Dedifferentiated amniotic fluid mesenchymal stem cell (primary cell): ENCODE results near the gene TCF4.

ENCODE experiments used
- DNase-seq: peaks from one replicate; pipeline ENCODE4 v3.0.0-alpha.2; 2016; ENCODE audit errors: extremely low spot score

The TCF4 gene

DNA sequence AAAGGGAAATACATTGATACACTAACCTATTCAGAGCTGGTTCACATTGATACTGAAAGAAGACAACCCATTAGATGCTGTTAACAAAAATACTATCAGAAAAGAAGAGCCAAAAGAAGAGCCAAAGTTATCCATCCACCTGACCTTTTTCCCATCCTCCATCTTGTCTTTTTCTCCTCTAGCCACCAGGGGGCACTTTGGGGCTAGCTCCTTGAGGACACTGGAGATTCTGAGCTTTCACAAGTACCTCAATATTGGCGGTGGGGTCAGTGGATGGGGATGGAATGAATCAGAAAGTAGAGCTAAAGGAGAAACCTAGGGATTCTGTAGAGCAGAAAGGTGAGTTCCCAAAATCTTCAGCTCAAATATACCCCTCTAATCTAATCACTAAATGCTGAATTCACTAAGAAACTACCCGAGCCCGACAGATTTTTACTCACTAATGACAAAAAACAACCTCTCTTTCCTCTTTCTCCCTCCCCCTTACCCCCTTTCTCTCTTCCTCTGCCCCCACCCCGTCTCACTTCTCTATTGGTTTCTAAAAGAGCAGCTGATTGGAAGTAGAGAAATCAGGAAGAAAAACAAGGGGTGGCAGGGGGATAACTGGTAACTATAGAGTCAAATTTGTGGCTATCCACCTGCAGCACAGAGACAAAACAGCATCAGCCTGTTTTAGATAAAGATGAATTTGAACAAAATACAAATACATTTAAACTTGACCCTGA is 203.3 kb downstream of the TCF4 start:
- DNase-seq, result no peak

- DNase-seq, result no peak
These were observed 203.9 kb downstream of the TCF4 start for GRCh38 chr18:55384115-55384514.

DNA sequence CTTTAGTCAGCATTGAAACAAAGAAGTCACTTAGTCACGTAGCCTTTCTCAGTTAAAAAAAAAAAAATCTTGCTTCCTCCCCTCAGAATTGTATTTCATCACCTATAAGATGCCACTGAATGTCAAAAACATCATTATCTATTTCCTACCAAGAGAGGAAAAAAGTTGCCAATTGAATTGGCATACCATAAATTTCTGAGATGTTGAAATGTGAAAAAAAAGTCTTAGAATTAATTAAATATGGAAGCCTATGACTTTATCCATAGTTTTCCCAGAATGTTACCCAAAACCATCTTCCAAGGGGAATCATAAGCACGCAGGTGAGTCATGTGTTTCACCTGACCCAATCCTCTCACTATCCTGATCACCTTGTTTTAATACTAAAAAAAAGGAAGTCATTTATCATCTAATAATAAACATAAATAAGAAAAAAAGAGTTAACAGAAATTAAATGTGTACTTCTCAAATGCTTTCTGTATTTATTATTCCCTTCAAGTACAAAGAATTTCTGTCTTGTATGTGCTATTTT is 205.7 kb downstream of the TCF4 start:
- no peak for DNase-seq

- no peak for DNase-seq
These were observed 206.7 kb downstream of the TCF4 start for GRCh38 chr18:55381277-55381676.

GRCh38 chr18:55380589-55380988 is 207.4 kb downstream of the TCF4 start:
- no peak for DNase-seq

DNA sequence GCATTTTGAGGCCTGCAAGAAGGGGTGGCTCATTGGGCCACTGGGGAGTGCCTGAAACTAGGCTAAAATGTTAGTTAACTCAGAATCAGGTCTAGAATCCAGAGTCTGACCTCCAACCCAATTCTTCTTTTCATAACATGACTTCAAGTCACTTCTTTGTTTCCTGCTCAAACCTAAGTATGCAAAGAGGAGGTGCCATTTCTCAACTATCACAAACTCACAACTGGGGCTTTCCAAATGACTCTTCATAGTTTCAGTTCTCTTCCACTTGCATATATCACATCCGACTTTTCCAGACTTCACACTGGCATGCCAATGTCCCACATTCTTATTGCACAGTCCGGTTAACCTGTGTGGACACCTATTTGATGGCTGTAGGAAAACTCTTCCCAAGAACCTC is 211.6 kb downstream of the TCF4 start:
- no peak for DNase-seq

DNA sequence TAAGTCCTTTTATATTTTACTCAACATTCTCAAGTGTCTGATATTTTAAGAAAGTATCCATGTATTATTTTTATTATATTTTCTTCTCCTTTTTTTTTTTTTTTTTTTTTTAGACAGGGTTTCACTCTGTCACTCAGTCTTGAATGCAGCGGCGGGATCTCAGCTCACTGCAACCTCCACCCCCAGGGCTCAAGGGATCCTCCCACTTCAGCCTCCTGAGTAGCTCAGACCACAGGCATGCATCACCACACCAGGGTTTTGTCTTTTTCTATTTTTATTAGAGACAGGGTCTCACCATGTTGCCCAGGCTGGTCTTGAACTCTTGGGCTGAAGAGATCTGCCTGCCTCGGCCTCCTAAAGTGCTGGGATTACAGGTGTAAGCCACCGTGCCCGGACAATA is 212.1 kb downstream of the TCF4 start:
- no peak for DNase-seq

DNA sequence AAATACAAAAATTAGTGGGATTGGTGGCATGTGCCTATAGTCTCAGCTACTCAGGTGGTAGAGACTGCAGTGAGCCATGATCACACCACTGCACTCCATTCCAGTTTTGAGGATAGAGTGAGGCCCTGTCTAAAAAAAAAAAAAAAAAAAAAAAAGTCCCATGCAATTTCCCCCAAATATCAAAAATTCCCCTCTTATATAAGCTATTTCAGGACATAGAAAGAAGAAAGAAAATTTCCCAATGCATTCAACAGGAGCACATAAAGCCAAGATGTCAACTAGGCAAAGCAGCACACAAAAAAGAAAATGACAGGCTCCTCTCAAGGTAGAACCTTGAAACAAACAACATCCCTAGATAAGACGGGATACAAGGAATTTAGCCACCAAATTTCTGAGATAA is 213.3 kb downstream of the TCF4 start:
- no peak for DNase-seq

DNA sequence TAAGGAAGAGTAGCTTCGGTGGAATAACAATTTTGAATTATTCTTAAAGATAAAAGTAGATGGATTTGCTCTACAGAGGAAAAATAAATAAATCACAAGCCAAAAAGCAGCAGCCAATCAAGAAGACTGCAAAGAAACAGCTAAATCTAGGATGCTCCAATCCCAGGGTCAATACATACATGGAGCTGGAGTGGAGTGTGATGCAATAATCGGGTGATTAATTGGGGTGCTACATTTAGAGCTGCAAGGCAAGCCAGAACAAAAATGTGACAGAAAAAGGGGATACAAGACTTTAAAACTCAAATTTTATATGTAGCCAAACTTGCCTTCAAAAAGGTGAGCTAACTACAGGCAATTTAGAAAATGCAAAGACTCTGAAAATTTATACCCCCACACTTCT is 215.8 kb downstream of the TCF4 start:
- DNase-seq, result no peak

DNA sequence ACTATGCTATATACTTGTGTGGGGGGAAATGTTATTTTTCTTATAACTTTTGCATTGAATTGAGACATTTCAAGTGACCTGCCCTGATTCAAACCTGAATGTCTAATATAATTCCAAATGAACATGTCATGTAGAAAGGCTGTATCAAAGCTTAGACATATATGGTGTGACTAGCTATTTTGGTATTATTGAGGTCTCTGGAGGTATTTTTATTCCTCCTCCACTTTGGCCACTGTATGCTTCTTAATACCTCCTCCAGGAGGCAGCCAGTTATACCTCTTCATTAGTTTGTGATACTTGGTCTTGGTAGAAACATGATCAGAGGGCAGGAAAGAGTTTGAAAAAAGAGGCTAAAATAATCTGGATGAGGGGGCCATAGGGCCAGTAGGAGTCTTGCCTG is 217.1 kb downstream of the TCF4 start:
- DNase-seq, result no peak

DNA sequence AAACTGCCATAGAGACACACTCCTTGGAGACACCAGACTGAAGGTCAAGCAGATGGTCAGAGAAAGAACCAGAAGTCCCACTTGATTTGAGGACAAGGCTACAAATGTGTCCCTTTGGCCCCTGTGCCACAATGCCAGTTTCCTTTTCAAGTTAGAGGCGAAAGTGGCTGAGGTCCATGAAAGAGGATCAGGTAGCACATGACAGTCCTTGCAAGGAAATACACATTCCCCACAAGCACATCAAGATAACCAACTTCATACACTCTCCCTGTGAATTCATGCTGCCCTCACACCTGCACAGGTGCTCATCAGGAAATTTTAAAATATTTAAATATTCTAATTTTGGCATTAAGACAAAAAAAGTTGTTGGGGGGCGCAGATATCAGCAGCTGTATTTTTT is 218.6 kb downstream of the TCF4 start:
- DNase-seq, result no peak

DNA sequence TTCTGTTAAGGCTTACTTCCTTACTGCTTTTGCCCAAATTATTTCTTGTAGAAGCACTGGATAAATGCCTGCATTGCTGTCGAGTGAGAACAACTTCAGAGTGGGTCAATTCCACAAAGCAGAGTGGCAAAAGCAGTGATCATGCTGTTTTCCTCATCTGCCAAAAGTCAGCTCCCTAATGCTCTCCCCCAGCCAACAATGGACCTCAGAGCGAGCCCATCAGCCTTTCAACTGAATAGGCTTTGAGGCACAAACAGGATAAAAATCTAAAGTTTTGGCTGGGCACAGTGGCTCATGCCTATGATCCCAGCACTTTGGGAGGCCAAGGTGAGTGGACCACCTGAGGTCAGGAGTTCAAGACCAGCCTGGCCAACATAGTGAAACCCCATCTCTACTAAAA is 222.7 kb downstream of the TCF4 start:
- DNase-seq, result no peak

DNA sequence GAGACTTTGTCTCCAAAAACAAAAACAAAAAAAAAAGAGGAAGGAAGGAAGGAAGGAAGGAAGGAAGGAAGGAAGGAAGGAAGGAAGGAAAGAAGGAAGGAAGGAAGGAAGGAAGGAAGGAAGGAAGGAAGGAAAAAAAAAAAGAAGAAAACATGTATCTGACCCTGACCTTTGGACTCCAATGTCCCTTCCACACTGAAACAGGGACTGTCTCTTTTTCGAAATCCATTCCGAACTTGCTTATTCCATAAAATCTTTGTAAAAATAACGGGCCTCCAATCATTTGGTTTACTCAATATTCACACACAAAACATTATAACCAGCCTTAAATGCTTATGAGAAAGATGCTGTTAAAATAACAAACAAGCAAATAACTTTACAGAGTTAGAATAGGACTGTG is 225.7 kb downstream of the TCF4 start:
- no peak for DNase-seq

DNA sequence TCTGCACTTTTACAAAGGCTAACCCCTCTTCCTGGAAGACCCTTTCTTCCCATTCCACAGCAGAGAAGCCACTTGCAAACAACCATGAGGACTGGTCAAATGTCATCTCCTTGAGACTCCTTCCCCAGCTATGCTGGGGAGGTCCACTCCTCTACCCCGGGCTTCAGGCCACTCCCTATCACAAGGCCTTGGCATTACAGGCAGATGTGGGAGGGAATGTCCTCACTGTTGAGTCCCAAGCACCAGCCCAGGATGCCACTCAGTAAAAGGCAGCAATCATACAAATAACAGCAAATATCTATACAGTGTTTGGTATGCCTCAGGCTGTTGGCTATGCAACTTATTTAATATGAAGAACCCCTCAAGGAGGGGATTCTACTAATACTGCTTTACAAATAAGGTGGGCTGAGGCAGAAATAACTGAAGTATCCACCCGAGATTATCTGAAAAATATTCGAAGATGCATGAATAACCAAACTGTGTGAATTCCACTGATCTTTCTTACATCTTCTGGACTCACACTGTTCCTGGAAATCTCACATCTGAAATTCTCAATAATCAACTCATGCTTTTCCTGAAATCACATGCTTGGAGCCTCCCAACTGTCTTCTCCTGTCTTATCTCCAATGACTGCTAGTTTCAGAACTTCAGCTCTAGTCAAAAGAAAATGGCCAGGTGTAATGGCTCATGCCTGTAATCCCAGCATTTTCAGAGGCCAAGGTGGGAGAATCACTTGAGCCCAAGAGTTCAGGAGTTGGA is 226.3 kb downstream of the TCF4 start:
- DNase-seq, result no peak

GRCh38 chr18:55360061-55360460 is 227.9 kb downstream of the TCF4 start:
- DNase-seq, result no peak

GRCh38 chr18:55356815-55357214 is 231.2 kb downstream of the TCF4 start:
- DNase-seq, result no peak

DNA sequence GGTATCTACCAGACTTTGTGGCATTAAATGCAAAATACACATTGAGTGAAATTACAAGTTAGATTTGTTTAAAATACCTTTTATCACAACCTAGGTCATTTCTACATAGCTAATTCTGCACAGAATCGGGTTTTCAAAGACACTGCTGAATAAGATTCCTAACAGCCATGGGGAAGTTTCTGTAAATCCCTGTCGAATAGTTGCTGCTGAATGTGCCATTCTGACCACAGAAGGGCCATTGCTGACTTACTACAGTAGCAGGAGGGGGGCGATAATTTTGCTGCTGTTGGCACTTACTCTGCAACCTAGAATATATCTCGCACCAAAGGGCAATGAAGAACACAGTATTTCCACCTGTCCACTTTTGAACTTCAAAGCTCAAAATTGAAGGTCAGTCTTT is 232.8 kb downstream of the TCF4 start:
- DNase-seq, result no peak

- no peak for DNase-seq
These were observed 233.2 kb downstream of the TCF4 start for GRCh38 chr18:55354795-55355194.

DNA sequence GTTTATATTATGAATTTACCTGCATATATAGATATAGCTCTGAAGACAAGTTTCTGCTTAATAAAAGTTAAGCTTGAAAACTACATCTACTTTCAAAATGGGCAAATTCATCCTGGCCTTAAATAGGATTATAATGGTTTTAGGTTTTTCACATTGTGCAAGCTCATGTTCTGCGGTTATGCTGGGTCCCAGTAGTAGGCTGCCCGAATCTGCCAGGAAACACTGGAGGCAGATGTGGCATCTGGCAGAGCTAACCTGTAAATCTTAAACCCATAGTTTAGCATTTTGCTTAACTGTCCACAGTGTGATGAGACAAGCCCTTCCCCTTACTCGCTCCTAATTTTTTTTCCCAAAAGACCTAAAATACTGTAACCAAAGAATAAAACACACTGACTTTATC is 234.2 kb downstream of the TCF4 start:
- no peak for DNase-seq

DNA sequence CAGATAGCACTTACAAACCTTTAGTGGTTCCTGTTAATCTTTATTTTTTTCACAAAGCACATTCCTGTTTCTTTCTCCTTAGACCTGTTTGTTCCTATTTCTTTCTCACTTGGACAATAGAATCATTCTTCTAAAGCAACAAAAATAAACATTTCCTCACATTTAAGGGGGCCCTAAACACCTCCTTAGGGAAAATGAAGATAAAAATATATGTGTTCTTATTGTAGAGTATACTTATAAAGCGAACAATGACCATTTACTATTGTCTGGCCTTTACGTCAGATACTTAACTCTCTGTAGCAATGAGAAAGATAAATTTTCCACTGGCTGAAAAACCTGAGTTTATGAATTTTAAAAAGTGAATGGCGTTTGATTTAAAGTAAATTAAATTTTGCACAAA is 234.6 kb downstream of the TCF4 start:
- DNase-seq, result no peak

GRCh38 chr18:55351980-55352714 is 235.8 kb downstream of the TCF4 start:
- no peak for DNase-seq

DNA sequence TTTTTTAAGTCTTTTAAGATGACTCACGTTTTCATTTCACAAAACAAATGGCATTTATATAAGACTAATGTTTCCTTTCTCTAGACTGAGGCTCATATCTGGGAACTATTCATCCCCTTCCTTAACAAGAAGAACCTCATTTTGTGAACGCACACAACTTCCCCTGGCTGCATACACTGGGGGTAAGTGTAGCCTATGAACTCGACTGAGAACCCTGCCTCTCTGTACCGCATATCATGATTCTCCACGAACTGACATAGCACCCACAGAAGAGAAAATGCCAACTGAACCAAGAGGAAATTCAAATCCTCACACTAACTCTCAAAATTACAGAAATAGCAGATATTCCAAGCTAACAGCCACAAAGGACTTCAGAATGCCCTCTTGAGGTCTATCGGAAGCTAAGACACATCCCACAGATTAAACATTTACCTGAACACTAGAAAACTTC is 236.7 kb downstream of the TCF4 start:
- no peak for DNase-seq

DNA sequence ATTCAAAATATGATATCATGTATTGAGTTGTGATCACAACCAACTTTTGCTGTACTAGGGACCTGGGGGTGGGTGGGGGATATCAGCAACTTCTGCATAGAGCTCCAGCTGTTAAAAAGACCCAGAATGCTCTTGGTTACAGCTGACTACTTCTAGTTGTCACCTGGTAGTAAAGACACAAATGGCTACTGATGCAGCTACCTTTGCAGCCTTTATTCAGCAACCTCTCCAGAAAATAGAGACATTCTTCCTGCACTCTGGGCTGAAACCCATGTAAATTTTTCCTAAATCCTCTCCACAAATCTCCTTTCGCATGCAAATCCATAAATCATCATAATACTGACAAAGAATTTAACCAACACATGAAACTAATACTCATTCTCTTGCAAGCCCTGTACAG is 238.3 kb downstream of the TCF4 start:
- no peak for DNase-seq
